GM19240 (cell line): ENCODE measurements around the gene EYS.

Source experiments
- DNase-seq: peaks from one replicate; pipeline ENCODE4 v3.0.0; 2011; ENCODE audit warnings: low spot score; ENCODE audit not compliant: insufficient read length

The EYS gene

DNA sequence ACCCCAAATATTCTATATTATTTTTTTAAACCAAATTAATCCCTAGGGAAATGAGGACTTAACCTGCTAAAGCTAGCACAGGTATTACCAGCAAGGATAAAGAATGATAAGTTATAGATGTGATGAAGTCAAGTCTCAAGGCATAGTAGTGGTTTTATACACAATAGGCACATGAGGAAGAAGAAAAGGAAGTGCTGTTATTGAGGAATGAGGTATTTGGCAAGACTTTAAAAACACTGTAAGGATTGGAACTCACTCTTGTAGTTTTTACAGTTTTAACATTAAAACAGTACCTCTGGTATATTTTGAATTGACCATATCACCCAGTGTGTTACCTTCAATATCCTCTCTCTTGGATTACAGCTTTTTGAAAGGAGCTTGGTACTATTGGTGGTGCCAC is 2016.8 kb downstream of the EYS start:
- no peak for DNase-seq

DNA sequence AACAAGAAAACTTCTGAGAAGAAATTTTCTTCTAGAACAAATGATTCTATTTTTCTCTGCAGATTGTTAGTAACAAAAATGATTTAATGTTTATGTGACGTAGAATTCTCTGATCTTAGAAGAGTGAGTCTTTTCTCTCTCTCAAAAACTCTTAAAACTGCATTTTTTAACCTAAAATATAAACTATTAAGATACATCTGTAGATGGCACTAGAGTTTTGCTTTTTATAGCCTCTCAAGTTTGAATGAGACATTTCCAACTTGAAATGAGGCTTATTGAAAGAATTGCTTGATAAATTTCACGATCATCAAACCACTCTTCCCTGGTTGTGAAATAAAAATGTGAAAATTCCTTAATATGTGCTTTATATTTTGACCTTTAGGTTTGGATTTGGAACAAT is 2017.6 kb downstream of the EYS start:
- DNase-seq = no peak

DNA sequence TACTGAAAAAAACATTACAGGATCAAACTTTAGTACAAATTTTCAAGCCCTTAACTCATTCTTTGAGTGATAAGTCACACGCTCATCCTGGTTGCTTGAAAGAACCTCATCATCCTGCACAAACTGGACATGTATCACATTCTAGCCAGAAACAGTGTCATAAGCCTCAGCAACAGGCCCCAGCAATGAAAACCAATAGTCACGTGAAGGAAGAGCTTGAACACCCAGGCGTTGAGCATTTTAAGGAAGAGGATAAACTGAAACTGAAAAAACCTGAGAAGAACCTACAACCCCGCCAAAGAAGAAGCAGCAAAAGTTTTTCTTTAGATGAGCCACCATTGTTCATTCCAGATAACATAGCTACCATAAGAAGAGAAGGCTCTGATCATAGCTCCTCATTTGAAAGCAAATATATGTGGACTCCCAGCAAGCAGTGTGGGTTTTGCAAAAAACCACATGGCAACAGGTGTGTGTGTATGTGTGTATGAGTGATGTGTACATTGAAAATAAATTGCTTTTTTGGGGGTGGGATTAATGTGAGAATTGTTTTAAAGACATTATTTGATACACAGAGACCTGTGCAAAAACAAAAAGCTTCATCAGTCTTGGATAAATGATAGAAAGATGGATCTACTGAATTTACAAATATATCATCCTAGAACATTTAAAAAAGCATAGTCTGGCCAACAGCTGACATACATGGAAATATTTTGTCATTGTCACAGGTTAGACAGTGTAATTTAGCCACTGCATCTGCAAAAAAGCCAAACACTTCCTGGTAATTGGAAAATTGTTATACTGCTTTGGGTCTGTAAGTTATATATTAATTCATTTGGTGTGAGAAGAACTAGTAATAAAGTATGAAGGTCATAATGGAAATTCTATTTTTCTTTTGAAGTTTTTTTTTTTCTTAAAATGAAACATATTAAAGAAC is 2021.3 kb downstream of the EYS start:
- peak; percentile 25 for DNase-seq

DNA sequence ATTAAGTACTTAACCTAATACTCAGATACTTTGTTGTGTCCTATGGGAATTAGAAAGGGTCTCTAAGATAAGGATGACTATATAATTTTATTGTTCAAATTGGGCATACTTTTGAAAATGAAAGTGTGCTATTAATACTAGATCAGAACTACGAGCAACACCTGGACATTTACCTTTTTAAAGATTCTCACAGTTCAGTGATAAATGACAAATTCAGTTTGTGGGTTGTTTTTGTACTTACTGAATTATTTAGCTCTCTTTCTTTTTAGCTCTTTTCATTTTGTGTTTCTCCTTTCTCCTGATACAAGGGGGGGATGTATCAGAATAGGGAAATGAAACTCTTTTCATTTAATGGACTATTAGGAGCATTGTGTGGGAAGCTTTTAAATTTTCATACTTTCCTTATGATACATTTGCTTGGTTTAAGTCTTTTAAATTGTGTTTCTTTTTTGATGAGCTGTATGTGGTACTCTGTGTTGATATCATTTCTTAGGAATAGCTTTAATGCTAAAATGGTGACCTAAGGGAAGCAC is 2023.9 kb downstream of the EYS start:
- no peak for DNase-seq

DNA sequence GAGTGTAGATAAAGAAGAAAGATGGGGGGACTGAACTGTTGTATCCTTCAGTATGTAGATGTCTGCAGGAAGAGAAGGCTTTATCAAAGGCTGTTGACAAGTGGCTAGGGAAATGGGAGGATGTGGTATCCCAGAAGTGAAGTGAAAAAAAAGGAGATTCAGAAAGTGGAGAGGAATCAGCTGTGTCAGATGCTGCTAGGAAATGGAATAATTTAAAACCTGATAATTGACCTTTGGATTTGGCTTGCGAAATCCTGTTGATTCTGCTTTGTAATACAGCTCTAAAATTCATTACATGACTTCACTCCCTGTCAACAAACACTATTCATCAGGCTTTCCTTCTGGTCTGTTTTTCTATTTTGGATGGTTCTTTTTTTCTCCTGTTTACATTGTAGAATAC is 2029.7 kb downstream of the EYS start:
- no peak for DNase-seq

DNA sequence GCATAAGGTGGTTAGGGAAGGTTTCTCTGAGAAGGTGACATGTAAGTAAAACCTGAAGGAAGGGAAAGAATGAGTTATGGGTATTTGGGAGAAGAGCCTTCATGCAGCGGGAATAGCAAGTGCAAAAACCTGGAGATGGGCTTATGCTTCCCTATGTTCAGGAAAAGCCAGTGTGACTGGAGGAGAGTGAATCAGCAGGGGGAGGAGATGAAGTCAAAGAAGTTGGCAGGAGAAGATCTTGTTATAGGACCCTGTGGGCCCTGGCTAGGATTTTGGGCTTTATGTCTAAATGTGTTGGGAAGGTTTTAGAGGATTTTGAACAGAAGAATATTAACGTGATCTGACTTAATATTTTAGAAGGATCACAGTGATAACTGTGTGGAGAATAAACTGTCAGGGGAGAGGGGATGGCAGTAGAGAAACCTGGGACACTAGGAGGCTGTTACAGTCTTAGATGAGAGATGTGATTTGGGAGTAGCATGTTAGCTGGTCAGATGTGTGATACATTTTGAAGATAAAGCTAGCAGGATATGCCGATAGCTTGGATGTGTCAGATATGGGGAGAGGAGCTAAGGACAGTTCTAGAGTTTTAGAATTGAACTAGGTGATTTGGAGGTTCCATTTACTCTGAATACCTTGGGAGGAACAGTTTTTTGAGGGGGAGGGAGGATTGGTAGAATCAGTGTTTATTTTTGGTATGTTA is 2030.5 kb downstream of the EYS start:
- DNase-seq = no peak

DNA sequence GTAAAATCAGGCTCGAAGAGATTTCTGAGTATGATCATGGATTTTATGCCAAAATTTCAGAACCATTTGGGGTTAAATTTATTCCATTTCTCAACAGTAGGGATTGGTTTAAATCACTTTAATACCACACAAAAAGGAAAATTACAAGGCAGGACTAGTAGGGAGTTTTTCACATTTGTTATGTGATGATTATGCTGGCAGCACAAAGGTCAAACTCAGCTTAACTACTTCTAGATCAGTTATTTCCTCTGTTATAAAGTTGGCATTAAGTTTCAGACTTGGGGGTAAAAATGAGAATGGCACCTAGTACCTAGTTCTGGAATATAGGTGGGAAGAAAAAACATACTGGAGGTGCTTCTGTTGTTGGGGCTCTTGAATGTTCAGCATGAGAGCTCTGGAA is 2031.9 kb downstream of the EYS start:
- DNase-seq = no peak

DNA sequence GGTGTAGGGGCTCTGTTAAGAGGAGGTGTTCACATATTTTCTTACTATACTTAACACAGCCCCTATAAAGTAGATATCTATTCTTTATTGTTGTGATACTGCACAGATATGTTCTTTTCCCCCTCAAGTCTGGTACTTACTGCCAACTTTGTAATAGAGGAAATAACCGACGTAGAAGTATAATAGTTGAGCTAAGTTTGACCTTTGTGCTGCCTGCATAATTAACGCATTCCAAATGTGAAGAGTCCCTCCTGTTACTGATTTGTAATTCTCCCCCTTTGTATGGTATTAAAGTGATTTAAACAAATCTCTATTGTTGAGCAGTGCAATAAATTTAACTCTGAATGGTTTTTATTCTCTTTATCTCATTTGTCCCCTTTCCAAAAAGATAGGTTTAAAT is 2032.4 kb downstream of the EYS start:
- no peak for DNase-seq

DNA sequence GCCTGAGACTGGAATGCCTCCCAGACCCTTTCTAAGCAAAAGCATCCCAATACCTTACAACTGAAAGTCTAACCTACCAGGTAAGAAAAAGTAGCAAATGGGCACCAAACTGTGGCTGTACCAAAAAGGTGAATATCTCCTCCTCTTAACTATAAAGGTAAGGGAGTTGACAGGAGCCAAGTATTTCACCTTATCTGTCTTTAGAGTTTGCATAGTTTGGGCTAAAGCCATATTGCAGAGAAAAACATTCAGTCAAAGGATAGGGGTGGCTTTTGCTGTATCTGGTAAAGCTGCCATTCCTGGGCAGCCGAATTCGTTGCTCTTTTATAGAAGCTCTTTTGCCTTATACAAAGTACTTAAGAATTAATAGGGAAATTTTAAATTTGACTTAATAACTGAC is 2033.3 kb downstream of the EYS start:
- DNase-seq = no peak

DNA sequence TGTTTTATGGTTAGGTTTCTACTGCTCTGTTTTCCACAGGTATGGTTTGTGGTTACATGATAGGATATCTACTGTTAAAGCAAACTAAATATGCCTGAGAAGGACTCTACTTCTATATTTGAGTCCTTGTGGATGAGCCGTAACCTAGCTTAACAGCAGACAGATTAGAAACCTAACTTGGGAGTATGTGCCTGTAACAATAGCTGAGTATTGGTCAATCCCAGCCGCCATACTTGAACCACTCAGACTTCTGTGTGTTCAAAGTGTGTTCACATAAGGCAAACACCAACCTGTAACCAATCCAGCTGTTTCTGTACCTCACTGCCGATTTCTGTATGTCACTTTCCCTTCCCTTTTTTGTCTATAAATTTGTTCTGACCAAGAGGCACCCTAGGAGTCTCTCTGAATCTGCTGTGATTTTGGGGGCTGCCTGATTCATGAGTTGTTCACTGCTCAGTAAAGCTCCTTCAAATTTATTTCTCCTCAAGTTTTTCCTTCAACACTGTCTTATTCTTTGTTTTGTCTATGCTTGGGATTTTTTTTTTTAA is 2034.4 kb downstream of the EYS start:
- no peak for DNase-seq

DNA sequence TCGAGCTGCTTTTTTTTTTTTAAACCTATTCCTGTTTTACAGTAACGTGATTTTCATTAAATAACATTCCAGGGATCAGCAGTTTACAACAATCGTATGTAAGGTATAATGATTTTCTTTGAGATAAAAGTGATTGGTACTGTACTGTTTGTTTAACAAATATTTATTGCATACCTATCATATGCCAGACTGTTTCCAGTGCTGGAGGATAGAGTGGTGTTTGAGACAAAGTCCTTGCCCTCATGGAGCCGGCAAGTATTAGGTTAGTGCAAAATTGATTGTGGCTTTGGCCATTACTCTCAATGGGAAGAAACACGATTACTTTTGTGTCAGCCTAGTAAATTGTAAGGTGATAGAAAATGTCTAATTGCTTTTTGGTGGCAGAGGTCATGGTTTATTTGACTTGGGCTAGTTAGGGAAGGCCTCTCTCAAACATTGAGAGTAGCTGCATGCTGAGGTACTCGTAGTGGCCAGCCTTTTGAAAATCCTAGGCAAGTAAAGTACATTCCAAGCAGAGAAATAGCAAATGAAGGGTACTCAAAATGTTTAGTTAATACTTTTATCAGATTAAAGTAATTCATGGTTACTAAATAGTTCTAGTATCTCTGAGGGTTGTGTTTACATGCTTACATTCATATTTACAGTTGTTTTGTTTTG is 2035.8 kb downstream of the EYS start:
- no peak for DNase-seq
